Activated CD8-positive, alpha-beta memory T cell treated with anti-CD3 and anti-CD28 coated beads, Interleukin-2, amount 50 U/mL, for 1 hour (primary cell): ENCODE measurements around the gene CSDE1.
"Not testable (repeated sequence)": the region's sequence is repeated elsewhere in the genome, so short reads cannot be mapped to it uniquely, and the experiment has no call there.

Source experiments
- DNase-seq: peaks from one replicate; pipeline ENCODE4 v3.0.0-alpha.2; 2020; ENCODE audit errors: extremely low read depth

Gene CSDE1

DNA sequence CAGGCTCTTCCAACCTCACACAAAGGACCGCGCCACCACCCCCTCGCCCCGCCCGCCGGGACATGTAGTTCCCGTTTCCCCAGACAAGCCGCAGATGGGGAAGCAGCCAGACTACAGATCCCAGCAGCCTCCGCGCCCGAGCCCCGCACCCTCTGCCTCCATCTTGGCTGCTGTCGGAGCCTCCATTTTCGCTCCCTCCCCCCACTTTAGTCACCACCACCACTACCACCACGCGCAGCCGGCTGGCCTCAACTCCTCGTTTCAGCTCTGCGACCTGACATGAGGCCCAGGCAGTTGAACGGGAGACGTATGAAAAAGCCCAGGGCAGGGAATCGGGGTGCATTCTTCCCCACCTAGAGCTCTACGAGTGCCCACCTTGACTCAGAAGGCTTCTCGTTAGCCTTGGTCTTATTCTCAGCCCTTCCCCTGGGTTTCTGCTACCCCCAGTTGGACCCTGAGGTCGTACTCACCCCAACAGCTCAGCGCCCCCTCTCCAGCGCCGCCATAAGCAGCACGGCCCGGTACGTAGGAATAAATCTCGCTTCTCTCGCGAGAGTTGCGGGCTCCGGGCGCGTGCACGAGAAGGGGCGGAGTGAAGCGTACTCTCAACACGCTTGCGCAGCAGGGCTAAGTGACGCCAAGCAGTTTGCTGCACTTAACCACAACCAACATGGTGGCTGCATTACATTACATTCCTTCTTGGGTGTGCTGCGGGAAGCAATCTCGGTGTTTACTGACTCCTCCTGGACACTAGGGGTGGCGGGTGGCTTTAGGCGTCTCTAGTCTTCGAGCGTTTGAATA lies at the start of gene CSDE1:
TSS of gene CSDE1 (minus strand) at position 530 of the 801 bp plus-strand sequence. CDS start 18,094 bp downstream, outside the sequence.
- peak; percentile 94 for DNase-seq

DNA sequence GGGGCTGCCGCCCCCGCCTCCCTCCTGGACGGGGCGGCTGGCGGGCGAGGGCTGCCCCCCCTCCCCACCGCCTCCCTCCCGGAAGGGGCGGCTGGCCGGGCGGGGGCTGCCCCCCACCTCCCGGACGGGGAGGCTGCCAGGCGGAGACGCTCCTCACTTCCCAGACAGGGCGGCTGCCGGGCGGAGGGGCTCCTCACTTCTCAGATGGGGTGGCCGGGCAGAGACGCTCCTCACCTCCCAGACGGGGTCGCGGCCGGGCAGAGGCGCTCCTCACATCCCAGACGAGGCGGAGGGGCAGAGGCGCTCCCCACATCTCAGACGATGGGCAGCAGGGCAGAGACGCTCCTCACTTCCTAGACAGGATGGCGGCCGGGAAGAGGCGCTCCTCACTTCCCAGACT lies 46.7 kb upstream of the CSDE1 start:
- DNase-seq: not testable (repeated sequence)

DNA sequence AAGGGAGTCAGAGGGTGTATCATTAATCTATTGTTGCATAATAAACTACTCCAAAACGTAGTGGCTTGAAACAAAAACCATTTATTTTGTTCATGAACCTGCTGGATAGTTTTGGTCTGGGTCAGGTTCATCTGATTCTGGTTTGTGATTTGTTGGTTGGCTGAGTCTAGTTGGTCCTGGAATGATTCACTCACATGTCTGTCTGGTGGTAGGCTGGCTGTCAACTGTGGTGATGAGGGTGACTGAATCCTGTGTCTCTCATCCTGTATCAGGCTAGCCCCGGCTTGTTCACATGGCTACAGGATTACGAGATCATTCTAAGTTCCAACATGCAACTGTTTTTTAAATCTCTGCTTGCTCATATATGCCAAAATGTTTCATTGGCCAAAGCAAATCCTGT lies 45.2 kb upstream of the CSDE1 start:
- no peak for DNase-seq

DNA sequence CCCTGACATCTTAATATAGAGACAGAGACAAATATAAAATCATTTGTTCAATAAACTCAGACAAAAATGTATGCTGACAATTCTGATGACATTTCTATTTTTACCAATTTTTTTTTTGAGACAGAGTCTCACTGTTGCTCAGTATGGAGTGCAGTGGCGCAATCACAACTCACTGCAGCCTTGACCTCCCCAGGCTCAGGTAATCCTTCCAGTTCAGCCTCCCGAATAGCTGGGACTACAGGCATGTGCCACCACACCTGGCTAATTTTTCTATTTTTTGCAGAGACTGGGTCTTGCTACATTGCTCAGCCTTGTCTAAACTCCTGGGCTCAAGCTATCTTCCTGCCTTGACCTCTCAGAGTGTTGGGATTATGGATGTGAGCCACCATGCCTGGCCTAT lies 36.3 kb upstream of the CSDE1 start:
- no peak for DNase-seq

DNA sequence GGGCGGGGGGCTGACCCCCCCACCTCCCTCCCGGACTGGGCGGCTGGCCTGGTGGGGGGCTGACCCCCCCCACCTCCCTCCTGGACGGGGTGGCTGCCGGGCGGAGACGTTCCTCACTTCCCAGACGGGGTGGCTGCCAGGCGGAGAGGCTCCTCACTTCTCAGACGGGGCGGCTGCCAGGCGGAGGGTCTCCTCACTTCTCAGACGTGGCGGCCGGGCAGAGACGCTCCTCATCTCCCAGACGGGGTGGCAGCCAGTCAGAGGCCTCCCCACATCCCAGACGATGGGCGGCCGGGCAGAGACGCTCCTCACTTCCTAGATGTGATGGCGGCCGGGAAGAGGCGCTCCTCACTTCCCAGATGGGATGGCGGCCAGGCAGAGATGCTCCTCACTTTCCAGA lies 32.8 kb upstream of the CSDE1 start:
- DNase-seq: not testable (repeated sequence)

DNA sequence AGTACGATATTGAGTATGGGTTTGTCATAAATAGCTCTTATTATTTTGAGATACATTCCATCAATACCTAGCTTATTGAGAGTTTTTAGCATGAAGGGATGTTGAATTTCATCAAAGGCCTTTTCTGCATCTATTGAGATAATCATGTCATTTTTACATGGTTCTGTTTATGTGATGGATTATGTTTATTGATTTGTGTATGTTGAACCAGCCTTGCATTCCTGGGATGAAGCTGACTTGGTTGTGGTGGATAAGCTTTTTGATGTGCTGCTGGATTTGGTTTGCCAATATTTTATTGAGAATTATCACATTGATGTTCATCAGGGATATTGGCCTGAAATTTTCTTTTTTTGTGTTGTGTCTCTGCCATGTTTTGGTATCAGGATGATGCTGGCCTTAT lies 28.7 kb upstream of the CSDE1 start:
- not testable (repeated sequence) for DNase-seq

DNA sequence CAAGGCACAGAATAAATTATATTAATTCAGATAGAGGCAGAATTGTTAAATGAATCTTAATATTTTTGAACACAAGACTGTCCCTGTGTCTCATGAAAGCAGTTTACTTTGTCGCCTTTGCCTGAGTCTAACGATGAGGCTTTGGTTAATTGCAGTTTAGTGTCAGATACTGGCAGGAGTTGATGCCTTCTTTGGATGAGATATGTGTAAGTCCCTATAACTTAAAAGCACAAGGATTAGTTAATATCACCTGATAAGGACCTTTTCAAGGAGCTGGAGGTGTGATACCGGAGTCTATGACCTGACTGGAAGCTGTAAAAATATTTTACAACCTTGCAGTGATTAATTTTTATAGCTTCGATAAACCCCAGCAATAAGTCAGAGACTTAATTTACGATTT lies 24.7 kb upstream of the CSDE1 start:
- no peak for DNase-seq

DNA sequence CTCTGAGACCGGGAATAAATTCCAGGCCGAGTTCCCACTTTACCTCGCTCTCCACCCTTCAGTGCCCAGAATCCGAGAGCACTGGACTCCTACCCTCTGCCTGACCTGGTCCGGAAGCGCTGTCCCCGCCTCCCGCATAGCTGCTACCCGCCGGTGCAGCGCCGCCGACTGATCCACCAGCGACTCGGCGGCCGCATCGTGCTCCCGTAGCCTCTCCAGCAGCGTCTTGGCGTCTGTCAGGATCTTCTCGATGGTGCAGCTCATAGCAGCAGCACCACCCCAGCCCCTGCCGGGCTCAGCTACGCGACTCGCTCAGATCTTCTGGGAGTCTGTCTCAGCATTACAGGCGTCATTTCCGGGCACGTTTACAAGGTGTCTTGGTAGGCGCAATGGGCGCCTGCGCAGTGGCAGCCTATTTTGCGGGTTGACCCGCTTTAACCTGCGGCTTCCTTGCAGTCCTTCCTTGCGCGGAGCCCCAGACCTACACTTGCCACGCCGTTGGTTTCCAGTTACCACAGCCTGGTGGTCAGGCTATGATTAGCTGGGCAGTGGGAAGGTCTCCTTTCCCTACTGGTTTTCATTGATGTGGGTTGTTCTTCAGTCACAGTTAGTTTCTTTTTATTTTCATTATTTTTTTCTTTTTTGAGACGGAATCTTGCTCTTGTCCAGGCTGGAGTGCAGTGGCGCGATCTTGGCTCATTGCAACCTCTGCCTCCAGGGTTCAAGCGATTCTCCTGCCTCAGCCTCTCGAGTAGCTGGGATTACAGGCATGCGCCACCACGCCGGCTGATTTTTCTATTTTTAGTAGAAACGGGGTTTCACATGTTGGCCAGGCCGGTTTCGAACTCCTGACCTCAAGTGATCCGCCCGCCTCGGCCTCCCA lies 22.8 kb upstream of the CSDE1 start, which contains the start of gene SIKE1:
TSS of gene SIKE1 (minus strand) at position 342 of the 883 bp plus-strand sequence. CDS start at position 264, 78 bp downstream.
- peak; percentile 93 for DNase-seq

DNA sequence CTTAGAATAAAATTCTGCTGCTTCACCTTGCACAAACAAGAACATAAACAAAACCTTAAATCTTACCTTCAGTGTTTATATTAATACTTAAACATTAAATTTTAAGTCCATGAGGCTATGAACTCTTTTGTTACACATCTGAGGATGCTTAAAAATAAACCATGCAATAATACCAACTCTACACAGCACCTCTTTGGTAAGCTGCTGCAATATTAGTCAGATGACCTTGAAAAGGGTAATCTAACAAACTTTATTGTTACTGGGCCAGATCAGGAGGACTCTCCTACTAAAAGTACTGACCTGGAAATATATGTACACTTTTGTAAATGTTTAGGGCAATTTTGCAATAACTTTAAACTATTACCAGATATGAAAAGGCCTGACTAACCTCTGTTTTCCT lies 21.9 kb upstream of the CSDE1 start:
- no peak for DNase-seq

DNA sequence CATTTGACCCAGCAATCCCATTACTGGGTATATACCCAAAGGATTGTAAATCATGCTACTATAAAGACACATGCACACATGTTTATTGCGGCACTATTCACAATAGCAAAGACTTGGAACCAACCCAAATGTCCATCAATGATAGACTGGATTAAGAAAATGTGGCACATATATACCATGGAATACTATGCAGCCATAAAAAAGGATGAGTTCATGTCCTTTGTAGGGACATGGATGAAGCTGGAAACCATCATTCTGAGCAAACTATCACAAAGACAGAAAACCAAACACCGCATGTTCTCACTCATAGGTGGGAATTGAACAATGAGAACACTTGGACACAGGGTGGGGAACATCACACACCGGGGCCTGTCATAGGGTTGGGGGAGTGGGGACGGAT lies 18.9 kb upstream of the CSDE1 start:
- DNase-seq: not testable (repeated sequence)

DNA sequence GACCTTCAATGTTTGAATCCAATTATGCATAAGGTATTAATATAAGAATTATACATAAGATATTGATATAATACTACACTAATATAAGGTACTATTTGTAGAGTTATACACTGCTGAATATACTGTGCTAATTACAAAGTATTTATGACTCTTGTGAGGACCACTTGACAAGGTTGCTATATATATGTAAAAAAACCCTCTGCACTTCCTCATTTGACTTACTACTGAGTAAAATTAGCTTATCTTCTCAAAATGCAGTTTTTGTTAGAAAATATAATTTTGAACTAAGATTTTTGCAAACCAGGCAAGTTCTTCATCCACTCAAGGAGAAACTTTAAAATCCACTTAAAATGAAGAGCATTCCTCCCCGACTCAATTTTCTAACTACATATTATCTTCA lies 14.2 kb upstream of the CSDE1 start:
- no peak for DNase-seq

DNA sequence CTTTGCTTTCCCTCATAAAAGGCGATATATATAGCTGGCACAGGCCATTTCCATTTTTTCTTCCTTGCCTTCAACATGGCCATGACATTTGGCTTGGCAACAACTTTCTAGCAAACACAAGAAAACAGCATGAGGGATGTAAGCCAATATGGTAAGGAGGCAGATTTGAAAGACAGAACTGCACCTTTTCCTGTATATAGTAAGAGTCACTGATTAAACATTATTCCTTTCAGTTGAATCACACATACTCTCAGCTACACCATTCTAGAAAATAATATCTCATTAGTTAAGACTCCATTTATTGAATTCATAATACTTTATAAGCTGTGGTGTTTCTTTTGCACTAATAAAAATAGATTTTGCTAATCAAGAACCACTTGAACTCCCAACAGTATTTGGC lies 13.2 kb upstream of the CSDE1 start:
- DNase-seq: no peak

DNA sequence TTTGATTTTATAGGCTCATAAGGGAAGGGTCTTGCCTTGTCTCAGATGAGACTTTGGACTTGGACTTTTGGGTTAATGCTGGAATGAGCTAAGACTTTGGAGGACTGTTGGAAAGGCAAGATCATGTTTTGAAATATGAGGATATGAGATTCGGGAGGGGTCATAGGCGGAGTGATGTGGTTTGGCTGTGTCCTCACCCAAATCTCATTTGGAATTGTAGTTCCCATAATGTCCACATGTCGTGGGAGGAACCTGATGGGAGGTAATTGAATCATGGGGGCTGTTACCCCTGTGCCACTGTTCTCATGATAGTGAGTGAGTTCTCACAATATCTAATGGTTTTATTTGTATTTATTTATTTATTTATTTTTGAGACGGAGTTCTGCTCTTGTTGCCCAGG lies 6.9 kb upstream of the CSDE1 start:
- no peak for DNase-seq

DNA sequence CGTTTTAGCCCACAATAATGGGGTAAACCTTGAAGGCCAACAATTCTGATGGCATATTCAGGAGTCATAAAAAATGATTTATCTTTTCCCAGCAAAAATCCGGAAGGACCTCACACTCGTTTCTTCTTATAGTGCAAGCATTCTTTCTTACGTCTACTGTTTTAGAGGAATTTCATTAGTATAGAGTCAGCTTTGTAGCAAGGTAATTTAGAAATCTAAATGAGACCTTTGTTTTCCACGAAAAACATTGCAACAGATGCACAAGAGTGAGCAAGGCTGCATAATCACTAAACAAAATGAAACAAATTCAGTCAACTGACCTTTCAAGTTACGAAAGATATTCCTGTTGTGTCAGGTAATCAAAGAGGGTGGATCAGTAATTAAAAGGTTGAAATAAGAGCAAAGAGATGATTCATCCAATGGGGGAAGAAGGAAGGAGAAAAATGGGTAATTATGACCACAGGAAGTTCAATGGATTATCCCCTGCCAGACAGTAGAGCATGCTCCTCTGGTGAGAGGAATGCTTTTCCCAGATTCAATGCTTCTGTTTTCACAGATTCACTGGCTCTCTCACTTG lies 560 bp upstream of the CSDE1 start:
- no peak for DNase-seq

DNA sequence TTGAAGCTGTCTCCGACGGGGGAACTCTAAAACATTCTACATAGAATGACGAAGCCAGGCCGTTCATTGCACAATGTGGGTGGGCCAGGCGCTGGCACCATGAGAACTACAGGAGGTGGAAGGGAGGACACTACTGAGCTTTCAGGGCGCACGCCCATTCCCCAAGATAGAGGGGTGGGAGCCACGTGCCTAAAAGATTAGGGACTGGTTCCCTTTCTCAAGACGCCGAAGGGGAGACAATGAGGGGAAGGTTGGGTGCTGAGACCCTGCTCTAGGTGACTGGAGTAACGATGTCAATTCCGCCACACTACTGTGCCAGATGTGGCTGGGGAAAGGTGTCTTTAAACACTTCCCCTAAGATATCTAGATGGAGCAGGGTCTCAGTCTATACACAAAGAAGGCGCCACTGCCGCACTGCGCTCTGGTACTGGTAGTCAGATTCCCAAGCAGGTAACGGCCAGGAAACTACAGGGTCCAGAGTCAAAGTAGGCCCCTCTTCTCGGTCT lies 782 bp downstream of the CSDE1 start:
- no peak for DNase-seq

DNA sequence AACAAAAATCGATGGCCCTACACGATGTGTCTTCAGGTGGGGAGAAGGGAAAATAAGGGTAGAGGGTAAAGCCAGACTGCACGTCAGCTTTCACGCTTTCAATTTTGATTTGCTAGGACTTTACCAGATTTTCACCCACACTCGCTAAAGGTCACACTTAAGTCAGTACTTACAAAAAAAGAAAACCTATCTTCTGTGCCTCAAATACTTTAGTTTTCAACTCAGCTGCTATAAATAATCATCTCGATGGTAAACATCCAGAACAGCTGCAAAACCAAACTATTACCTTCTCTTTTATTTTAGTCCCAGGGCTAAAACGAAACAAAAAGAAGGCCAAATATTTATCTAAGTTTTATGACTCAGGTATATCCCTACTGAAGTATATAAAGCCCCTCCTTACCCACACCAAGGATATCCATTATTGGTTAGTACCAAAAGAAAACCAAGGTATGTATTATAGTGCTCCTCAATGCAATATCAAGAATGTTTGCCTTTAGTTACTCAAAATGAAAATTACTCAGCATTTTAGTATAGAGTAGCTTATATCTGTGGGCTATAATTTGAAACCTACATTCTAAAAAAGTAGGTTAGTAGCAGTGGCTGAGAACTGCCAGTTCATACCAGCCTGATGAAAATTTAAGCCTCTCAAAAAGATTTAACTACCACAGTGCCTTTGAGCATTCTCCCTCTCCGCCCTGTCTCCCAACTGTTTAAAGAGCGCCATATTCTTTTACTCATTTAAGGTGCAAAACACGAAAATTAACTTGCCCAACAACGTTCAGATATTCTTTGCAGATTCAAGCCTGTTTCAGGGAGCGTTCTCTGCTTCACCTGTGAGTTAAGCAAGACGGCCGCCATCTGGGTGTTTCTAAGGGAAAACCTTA lies 1.5 kb downstream of the CSDE1 start:
- DNase-seq: no peak

DNA sequence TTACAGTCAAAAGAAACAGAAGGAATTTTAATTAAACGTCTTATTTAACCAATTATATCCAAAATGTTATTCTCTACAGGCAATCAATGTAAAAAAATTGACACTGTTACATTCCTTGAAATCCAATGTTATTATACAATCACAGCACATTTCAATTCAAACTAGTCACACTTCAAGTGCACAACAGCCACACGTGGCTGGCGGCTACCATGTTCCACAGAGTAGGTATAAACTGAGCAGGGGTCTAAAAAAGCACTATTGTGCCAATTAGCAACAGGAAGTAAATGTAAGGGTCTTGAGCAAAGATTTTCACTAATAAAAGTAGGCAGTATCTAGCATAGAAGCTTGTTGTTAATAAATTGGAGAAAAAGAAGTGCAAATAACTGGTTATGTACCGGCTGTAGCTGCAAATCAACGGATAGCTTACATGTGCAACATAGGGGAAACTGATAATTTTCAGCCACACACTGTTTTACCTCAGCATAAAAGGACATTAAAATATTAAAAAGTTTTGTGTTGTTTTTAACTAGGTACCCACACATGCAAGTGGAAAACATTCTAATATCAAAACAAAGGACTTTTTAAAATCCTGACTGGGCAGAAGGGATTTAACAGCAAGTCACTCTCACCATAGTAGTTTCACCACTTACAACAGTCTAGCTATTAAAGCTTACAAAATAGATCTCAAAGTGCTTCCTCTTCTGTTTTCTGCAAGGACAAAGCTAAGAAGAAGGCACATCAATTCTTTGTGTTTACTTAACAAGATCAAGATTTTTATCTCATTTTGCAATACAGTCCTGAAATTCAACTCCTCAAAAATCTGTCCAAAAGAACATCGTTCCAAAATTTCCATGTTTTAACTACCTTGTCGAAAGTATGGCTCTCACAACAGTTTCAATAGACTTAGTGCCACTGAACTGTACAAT lies 2.5 kb downstream of the CSDE1 start:
- DNase-seq: no peak

DNA sequence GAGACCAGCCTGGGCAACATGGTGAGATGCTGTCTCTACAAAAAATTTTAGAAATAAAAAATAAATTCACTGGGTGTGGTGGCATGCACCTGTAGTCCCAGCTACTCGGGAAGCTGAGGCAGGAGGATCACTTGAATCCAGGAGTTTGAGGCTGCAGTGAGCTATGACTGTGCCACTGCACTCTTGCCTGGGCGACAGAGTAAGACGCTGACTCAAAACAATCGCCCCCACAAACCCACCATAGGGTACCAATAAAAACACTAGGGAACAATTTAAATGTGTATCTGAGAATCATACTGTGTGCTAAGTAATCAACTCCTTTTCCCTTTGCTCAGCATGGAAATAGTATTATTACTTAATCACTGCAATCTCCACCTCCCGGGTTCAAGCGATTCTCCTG lies 4.1 kb downstream of the CSDE1 start:
- not testable (repeated sequence) for DNase-seq

DNA sequence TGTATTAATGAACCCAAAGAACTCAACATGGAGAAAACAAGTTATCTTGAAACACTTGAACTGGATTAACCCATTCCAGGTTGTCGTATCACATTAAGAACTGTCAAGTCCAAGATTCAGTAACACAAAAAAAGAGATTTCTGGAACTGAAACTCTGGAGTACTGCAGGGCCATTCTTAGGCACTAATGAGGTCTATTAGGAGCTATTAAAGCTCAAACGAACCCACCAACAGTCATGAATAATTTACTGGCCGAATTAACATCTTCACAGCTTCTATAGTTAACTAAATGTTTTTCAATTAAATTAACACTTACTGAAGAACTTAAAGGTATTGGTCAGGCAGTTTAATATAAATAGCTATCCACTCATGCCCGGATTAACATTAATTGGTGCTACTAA lies 4.6 kb downstream of the CSDE1 start:
- DNase-seq: no peak

DNA sequence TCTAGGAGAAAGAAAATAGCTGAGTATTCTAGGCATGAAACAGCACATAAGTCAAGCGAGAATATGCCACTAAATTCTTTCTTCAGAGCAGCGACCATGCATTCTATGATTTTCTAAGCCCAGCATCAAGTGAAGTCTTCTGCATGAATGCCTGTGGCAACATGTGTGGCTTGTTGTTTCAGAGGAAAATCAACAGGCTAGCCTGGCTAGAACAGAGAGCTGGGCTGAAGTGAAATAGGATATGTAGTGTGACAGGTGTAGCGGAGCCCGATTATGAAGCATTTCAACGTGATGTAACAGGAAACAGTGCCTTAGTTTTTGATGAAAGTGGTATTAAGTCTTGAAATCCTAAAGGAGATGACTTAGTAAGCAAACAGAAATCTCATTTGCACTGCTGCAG lies 7.0 kb downstream of the CSDE1 start:
- no peak for DNase-seq
